Measurements from ENCODE around the gene ACY1.

DNA sequence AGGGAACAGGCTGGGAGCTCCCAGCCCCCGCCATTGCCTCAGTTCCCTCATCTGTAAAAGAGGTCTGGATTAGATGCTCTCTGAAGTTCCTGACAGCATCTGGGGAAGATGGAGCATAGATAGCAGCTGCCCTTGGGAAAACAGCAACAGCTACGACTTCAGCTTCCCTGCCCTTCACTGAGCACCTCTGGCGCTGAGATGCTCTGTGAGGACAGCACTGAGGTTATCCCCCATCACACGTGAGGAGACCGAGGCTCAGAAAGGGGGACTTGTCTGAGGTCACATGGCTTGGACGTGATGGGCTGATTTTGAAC, 23.4 kb downstream of the ACY1 start:
- TF ChIP-seq, protein P1, sequence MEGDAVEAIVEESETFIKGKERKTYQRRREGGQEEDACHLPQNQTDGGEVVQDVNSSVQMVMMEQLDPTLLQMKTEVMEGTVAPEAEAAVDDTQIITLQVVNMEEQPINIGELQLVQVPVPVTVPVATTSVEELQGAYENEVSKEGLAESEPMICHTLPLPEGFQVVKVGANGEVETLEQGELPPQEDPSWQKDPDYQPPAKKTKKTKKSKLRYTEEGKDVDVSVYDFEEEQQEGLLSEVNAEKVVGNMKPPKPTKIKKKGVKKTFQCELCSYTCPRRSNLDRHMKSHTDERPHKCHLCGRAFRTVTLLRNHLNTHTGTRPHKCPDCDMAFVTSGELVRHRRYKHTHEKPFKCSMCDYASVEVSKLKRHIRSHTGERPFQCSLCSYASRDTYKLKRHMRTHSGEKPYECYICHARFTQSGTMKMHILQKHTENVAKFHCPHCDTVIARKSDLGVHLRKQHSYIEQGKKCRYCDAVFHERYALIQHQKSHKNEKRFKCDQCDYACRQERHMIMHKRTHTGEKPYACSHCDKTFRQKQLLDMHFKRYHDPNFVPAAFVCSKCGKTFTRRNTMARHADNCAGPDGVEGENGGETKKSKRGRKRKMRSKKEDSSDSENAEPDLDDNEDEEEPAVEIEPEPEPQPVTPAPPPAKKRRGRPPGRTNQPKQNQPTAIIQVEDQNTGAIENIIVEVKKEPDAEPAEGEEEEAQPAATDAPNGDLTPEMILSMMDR (IDR thresholded peaks at IDR 0.05): no peak
- TF ChIP-seq EP300 (IDR thresholded peaks at IDR 0.05; ENCODE audit: low read depth): no peak
- TF ChIP-seq POLR2A (IDR thresholded peaks at IDR 0.05): no peak
- no peak for TF ChIP-seq POLR2AphosphoS5 (IDR thresholded peaks at IDR 0.05)
